ENCODE data around the gene SLC38A10.
"Not testable (repeated sequence)": the region's sequence is repeated elsewhere in the genome, so short reads cannot be mapped to it uniquely, and the experiment has no call there.

SLC38A10 gene

GRCh38 chr17:81232616-81233241 is 62.4 kb downstream of the SLC38A10 start:
- no peak overlapping the region for H3K4me3 ChIP-seq (ENCODE audit: low read depth, low read length)

- H3K4me3 ChIP-seq (ENCODE audit: low read depth, low read length), result no peak overlapping the region
These were observed 63.1 kb downstream of the SLC38A10 start for GRCh38 chr17:81231766-81232581.

DNA sequence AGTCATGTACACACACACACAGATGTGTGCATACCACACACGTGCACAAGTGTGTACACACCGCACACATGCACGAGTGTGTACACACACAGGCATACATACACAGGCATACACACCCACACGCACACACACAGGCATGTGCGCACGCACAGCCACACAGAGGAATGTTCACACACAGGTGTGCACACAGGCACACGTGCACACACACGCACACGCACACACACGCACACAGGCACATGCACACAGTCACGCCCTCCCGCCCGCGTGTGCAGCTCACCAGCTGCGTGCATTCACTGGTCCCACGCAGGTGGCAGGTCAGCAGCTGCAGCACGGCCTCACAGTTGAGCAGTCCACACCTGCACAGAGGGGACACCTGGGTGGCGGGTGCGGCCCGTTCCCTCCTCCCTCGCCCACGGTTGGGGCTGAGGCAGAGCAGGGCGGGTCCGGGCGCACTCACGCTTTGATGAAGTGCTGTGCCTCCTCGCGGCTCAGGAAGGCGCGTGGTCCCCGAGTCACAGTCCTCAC is 63.9 kb downstream of the SLC38A10 start:
- H3K4me3 ChIP-seq (ENCODE audit: low read depth, low read length), result no peak overlapping the region

- H3K4me3 ChIP-seq (ENCODE audit: low read depth, low read length), result no peak overlapping the region
These were observed 64.9 kb downstream of the SLC38A10 start for GRCh38 chr17:81230043-81230820.

DNA sequence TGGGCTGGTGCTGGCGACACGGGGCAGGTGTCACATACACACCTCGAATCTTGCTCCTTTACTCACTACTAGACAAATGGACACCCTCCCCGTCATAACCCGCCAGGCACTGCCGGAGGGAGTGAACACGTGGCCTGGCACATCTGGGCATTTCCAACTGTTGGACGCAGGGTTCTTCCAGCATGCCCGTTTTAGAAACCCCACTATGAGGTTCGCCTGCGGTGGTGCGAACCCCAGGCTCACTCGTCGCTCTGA is 65.5 kb downstream of the SLC38A10 start:
- H3K4me3 ChIP-seq (ENCODE audit: low read depth, low read length), result no peak overlapping the region

- H3K4me3 ChIP-seq (ENCODE audit: low read depth, low read length), result no peak overlapping the region
These were observed 66.1 kb downstream of the SLC38A10 start for GRCh38 chr17:81228834-81229665.

GRCh38 chr17:81228420-81228819 is 66.7 kb downstream of the SLC38A10 start:
- no peak overlapping the region for H3K4me3 ChIP-seq (ENCODE audit: low read depth, low read length)

DNA sequence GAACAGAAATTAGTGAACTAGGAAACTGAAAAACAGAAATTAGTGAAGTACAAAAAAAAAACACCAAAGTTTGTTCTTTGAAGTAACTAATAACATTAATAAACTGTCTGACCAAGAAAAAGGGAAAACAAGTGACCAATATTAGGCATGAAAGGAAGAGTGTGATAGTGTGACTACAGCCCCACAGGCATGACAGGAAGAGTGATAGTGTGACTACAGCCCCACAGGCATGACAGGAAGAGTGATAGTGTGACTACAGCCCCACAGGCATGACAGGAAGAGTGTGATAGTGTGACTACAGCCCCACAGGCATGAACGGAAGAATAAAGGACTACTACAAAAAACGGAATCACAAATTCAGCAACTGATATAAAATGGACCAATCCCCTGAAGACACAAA is 67.5 kb downstream of the SLC38A10 start:
- H3K4me3 ChIP-seq (ENCODE audit: low read depth, low read length), result not testable (repeated sequence)

DNA sequence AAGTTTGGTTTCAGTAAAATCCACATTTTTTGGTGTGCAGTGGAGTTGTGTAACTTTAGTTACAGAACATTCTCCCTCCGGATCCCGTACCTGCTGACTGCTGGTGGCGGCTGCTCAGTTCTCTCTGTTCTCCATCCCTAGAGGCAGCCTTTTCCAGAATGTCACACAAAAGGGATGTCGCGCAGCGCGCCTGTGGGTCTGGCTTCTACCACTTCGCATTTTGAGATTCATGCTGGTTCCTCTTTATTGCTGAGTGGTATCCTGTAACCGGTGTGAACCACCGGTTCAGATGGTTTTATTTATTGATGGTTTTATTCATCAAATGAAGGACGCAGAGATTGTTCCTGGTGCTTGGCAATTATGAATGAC is 71.4 kb downstream of the SLC38A10 start:
- H3K4me3 ChIP-seq (ENCODE audit: low read depth, low read length), result no peak overlapping the region

DNA sequence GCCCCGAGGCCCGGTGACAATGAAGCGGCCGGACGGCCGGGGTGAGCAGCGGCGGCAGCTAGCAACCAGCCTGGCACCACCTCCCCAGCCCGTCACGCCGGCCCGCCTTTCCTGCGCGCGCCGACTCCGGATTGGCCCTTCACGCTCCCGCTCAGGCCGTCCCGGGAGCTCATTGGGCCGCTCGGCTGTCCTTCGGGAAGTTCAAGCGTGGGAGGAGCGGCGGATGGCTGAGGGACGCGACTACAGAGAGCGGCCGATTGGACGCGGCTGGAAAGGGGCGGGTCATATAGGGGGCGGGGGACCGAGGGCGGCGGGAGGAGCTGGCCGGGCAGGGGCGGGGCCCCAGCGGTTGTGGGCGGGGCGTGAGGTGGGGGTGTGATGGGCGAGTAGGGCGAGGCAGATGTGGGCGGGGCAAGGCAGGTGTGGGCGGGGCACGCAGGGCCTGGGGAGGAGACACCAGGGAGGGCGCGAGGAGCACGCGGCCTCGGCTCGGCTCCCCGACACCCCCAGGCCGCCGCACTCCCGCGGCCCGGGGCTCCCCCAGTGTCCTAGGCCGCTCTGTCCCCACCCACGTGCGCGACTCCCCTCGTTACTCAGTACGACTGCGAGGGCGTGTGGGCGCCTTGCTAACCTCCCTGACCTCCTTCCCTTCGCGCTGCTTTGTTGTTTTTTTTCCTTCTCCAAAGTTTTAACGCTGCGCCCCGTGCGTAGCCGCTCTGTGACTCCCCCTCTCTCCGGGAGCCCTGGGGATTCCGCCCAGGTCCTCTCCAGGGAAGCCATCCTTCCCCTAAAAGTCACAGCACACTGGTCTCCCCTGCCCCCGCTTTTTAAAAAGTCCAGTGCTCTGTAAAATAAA is 72.0 kb downstream of the SLC38A10 start, which contains the start of gene CEP131:
TSS of gene CEP131 (minus strand) at position 60 of the 856 bp plus-strand sequence. CDS start 2,909 bp downstream, outside the sequence.
- peak within 1 kb of the TSS; percentile 67 for H3K4me3 ChIP-seq (ENCODE audit: low read depth, low read length)

GRCh38 chr17:81222620-81222905 is 72.5 kb downstream of the SLC38A10 start:
- H3K4me3 ChIP-seq (ENCODE audit: low read depth, low read length), result peak overlapping the region; percentile 67

DNA sequence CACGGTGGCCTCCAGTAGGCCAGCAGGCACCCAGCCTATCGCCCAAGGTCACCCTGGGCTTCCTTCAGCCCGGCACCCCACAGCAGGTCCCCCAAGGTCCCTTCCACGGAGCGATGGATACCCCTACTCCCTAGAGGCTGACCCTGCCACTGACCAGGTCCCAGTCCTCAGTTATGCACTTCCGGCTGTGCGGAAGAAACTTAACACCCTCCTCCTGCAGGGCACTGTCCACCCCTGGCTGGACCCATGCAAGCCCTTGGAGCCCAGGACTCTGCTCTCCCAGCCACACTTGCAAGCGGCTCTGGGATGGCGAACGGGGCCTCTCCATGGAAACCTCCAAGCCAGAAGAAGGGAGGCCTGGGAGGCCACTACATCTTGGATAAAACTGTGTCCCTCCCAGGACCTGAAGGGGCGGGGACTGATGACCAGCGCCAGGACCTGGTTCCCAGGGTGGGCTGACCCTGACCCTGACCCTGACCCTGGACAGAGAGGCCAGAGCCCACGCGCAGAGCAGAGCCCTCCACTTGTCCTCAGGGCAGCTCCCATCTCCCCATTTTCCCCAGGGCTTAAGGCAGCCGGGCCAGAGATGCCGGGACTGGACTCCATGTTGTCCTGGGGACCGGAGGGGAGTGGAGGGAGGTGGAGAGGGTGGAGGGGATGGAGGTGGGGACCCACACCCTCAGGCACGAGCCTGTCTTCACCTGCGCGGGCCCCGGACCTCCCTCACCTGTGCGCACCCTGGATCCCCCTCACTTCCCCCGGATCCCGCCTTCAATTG is 73.1 kb downstream of the SLC38A10 start:
- peak overlapping the region; percentile 67 for H3K4me3 ChIP-seq (ENCODE audit: low read depth, low read length)

DNA sequence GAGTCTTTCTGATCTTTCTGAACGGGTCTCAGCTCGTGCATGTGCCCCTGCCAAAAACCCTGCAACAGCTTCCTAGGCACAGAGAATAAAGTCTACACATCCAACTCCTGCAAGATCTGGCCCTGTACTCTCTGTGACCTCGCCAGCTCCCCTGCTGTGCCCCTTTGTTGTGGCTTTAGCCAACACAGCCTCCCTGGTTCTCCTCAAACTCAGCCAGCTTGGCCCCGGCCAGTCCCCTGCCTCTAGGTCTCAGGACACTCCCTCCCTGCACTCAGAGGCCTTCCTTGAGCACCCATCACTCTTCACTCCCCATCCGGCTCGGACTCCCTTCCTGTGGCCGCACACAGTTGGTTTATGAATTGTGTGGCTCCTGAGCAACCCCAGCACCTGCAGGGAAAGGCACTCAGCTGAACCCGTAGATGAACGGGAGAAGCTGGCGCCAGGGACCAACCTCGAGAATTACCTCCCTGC is 73.7 kb downstream of the SLC38A10 start:
- H3K4me3 ChIP-seq (ENCODE audit: low read depth, low read length), result no peak overlapping the region

DNA sequence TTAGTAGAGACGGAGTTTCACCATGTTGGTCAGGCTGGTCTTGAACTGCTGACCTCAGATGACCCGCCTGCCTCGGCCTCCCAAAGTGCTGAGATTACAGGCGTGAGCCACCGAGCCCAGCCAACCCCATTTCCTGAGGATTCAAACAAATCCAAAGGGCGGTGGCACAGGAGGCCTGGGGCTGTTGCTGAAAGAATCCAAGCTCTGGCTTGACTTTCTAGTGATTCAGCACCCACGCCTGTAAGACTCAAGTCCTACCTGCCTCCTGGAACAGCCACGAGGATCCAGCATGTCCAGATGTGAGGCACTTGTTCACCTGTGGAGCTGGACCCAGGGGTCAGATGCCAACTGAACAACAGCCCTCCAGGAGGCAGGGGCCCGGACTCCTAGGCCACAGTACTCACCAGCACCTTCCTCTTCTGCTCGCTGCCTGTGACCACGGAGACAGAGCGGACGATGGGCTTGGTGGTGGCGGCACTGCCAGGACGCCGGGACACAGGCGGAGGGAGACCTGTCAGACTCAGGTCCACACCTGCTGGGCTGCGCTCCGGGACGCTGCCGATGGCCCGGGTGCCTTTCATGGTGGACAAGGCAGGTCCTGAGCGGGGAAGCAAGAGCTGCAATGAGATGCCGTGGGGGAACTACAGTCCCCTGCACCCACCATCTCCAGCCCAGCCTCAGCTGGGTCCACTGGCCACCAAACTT is 75.5 kb downstream of the SLC38A10 start:
- H3K4me3 ChIP-seq (ENCODE audit: low read depth, low read length), result no peak overlapping the region

- no peak overlapping the region for H3K4me3 ChIP-seq (ENCODE audit: low read depth, low read length)
These were observed 76.1 kb downstream of the SLC38A10 start for GRCh38 chr17:81218991-81219390.

DNA sequence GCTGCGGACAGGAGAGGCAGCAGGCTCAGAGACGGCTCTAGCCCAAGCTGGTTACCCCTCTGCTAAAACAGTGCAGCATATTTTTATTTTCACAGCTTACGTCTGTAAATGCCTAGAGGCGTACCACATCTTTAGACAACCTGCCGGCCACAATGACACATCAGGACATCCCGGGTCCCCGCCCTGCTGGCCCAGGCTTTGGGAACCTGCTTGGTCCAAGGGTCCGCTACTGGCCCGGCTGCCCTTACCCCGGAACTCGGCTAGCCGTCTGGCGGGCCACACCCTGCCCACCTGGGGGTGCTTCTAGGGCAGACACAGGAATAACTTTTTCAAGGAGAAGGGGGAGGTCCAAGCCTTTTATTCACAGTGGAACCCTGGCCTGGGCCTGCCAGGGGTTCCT is 76.6 kb downstream of the SLC38A10 start:
- no peak overlapping the region for H3K4me3 ChIP-seq (ENCODE audit: low read depth, low read length)

DNA sequence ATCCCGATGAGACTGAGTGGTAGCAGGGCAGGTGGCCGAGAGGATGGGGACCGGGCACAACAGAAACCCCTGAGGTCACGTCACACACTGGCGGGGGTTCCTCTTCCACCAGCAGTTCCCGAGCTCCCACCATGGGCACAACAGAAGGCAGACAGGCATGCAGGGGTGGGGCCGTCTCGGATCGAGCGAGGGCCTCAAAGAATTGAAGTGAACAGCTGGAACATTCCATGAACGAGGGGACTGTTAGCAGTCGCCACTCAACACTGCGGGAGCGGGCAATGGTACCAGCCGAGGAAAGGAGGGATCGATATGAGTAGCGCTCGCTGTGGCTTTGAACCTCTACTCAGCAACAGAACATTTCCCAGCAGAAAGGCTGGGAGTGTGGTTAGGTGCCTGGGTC is 77.6 kb downstream of the SLC38A10 start:
- H3K4me3 ChIP-seq (ENCODE audit: low read depth, low read length), result no peak overlapping the region

DNA sequence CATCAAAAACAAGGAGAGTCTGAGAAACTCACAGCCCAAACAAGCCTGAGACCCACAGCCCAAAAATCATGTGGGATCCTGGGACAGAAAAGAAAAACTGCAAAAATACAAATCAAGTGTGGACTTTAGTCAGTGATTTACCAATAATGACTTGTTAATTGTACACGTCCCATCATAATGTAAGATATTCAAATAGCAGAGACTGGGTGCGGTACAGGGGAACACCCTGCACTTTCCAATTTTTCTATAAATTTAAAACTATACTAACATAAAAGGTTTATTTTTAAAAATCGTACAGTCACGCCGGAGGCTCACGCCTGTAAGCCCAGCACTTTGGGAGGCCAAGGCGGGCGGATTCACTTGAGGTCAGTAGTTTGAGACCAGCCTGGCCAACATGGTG is 81.1 kb downstream of the SLC38A10 start:
- H3K4me3 ChIP-seq (ENCODE audit: low read depth, low read length), result no peak overlapping the region

GRCh38 chr17:81212365-81212764 is 82.7 kb downstream of the SLC38A10 start:
- H3K4me3 ChIP-seq (ENCODE audit: low read depth, low read length), result no peak overlapping the region
